Ishikawa (cell line): ENCODE measurements around the gene STK32A.

ENCODE experiments used
- CEBPB ChIP-seq: IDR thresholded peaks from 2 replicates; pipeline ENCODE4 v1.6.1; 2012
- CREB1 ChIP-seq: IDR thresholded peaks from 2 replicates; pipeline ENCODE4 v1.6.1; 2012; ENCODE audit warnings: low read depth
- EGR1 ChIP-seq: IDR thresholded peaks from 2 replicates; pipeline ENCODE4 v1.6.1; 2012
- EP300 ChIP-seq: IDR thresholded peaks from 2 replicates; pipeline ENCODE4 v1.6.1; 2012; ENCODE audit warnings: borderline replicate concordance
- FOXM1 ChIP-seq: IDR thresholded peaks from 2 replicates; pipeline ENCODE4 v1.6.1; 2012; ENCODE audit warnings: low read depth, borderline replicate concordance
- MAX ChIP-seq: IDR thresholded peaks from 2 replicates; pipeline ENCODE4 v1.6.1; 2012
- NFIC ChIP-seq: IDR thresholded peaks from 2 replicates; pipeline ENCODE4 v1.6.1; 2012
- RAD21 ChIP-seq: IDR thresholded peaks from 2 replicates; pipeline ENCODE4 v1.6.1; 2012; ENCODE audit warnings: low read depth
- TAF1 ChIP-seq: IDR thresholded peaks from 2 replicates; pipeline ENCODE4 v1.6.1; 2012; ENCODE audit warnings: low read depth, mild to moderate bottlenecking
- TCF12 ChIP-seq: IDR thresholded peaks from 2 replicates; pipeline ENCODE4 v1.6.1; 2012; ENCODE audit warnings: low read depth
- TEAD4 ChIP-seq: IDR thresholded peaks from 2 replicates; pipeline ENCODE4 v1.6.1; 2012
- USF1 ChIP-seq: IDR thresholded peaks from 2 replicates; pipeline ENCODE4 v1.6.1; 2012
- YY1 ChIP-seq: IDR thresholded peaks from 2 replicates; pipeline ENCODE4 v1.6.1; 2012; ENCODE audit warnings: low read depth
- ZBTB7A ChIP-seq: IDR thresholded peaks from 2 replicates; pipeline ENCODE4 v1.6.1; 2012; ENCODE audit warnings: low read depth
- TF ChIP-seq, protein P1 (sequence below): IDR thresholded peaks from 2 replicates; pipeline ENCODE4 v1.6.1; 2012; ENCODE audit warnings: low read depth, mild to moderate bottlenecking

STK32A gene

GRCh38 chr5:147412561-147412960 lies 177.7 kb downstream of the STK32A start:
- TF ChIP-seq YY1 = no peak
- TF ChIP-seq TAF1 = no peak
- no peak for TF ChIP-seq TCF12
- no peak for TF ChIP-seq NFIC
- TF ChIP-seq CREB1 = no peak
- no peak for TF ChIP-seq USF1
- no peak for TF ChIP-seq RAD21
- TF ChIP-seq ZBTB7A = no peak
- TF ChIP-seq TEAD4 = no peak
- no peak for TF ChIP-seq EGR1
- no peak for TF ChIP-seq MAX

GRCh38 chr5:147413266-147413665 lies 178.4 kb downstream of the STK32A start:
- TF ChIP-seq RAD21 (no peak), USF1 (no peak), ZBTB7A (no peak), EGR1 (no peak), CREB1 (no peak)

DNA sequence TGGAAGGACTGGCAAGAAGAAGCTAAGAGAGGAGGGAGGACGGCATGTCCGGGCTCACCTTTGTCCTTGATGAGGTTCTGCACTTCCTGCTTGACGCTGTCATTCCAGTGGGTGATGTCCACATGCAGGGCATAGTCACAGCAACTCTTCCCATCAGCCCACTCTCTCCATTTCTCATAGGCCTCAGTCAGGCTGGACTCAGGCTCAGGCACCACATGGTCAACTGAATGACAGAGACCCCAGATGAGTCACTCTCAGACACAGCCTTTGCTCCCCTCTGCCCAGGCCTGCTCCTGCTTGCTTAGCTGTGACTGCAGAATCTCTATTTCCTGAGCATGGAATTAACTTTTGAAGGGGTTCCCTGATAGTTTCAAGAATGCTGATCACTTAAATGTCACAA lies 180.8 kb downstream of the STK32A start:
- TF ChIP-seq, protein P1, sequence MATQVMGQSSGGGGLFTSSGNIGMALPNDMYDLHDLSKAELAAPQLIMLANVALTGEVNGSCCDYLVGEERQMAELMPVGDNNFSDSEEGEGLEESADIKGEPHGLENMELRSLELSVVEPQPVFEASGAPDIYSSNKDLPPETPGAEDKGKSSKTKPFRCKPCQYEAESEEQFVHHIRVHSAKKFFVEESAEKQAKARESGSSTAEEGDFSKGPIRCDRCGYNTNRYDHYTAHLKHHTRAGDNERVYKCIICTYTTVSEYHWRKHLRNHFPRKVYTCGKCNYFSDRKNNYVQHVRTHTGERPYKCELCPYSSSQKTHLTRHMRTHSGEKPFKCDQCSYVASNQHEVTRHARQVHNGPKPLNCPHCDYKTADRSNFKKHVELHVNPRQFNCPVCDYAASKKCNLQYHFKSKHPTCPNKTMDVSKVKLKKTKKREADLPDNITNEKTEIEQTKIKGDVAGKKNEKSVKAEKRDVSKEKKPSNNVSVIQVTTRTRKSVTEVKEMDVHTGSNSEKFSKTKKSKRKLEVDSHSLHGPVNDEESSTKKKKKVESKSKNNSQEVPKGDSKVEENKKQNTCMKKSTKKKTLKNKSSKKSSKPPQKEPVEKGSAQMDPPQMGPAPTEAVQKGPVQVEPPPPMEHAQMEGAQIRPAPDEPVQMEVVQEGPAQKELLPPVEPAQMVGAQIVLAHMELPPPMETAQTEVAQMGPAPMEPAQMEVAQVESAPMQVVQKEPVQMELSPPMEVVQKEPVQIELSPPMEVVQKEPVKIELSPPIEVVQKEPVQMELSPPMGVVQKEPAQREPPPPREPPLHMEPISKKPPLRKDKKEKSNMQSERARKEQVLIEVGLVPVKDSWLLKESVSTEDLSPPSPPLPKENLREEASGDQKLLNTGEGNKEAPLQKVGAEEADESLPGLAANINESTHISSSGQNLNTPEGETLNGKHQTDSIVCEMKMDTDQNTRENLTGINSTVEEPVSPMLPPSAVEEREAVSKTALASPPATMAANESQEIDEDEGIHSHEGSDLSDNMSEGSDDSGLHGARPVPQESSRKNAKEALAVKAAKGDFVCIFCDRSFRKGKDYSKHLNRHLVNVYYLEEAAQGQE = no peak
- TF ChIP-seq NFIC (no peak), TEAD4 (no peak), FOXM1 (no peak), CREB1 (no peak), YY1 (no peak), ZBTB7A (no peak), RAD21 (no peak), EP300 (no peak), TCF12 (no peak), CEBPB (no peak), EGR1 (no peak), MAX (no peak), USF1 (no peak), TAF1 (no peak)

DNA sequence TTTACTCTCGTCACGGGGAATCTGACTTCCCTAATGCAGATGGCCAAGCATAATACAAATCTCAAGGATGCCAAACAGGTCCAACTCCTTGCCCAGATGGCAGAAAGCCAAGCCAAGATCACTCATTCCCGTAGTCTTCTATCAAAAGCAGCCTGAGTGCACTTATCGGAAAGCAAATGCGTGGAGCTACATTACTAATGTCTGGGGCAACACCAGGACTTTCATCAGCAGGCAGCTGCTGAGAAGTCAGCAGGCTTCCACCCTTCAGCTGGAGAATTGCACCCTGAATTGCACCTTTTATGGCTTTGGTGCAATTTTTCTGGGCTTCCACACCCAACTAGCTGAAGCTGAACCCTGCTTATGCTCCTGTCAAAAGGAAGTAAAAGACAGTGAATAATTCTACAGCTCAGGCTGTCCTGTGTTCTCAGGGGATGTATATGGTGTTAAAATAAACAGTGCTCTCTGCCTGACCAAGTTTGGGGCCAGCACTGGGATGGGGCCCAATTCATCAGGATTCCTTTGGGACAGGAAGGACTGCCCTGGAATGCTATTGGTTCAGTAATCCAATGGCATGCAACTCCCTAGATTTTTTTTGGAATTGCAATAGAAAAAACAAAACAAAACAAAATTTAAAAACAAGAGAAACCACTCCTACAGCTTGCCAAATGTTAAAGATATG lies 182.4 kb downstream of the STK32A start:
- TF ChIP-seq NFIC (no peak), CREB1 (no peak), EP300 (no peak)

GRCh38 chr5:147418613-147419012 lies 183.8 kb downstream of the STK32A start:
- no peak for TF ChIP-seq CREB1
- no peak for TF ChIP-seq MAX
- no peak for TF ChIP-seq TAF1
- TF ChIP-seq FOXM1 = no peak
- TF ChIP-seq EP300 = no peak
- no peak for TF ChIP-seq TCF12
- no peak for TF ChIP-seq TEAD4
- no peak for TF ChIP-seq NFIC
- no peak for TF ChIP-seq EGR1
- no peak for TF ChIP-seq ZBTB7A
- TF ChIP-seq YY1 = no peak
- TF ChIP-seq RAD21 = no peak
- TF ChIP-seq USF1 = no peak
- no peak for TF ChIP-seq CEBPB
- TF ChIP-seq, protein P1 = no peak
